Gastroesophageal sphincter (tissue), 3 donors: ENCODE measurements around the gene KRT3.

Source experiments
- POLR2AphosphoS5 ChIP-seq: sonication (generic); formaldehyde crosslinking; IDR thresholded peaks from one replicate; pipeline ENCODE4 v1.6.1; 2017; ENCODE audit warnings: antibody characterized with exemption
- TF ChIP-seq, protein P1 (sequence below), 4 experiments: fragments of 200-600 bp in 2 of 4; fragments of 450-650 bp in 2 of 4; sonication (generic) in 1 of 4; IDR thresholded peaks; one replicate each; pipeline ENCODE4 v1.5.1; 2017 to 2019; ENCODE audit warnings: antibody characterized with exemption in 4 of 4, mild to moderate bottlenecking in 2 of 4, moderate library complexity in 2 of 4

DNA sequence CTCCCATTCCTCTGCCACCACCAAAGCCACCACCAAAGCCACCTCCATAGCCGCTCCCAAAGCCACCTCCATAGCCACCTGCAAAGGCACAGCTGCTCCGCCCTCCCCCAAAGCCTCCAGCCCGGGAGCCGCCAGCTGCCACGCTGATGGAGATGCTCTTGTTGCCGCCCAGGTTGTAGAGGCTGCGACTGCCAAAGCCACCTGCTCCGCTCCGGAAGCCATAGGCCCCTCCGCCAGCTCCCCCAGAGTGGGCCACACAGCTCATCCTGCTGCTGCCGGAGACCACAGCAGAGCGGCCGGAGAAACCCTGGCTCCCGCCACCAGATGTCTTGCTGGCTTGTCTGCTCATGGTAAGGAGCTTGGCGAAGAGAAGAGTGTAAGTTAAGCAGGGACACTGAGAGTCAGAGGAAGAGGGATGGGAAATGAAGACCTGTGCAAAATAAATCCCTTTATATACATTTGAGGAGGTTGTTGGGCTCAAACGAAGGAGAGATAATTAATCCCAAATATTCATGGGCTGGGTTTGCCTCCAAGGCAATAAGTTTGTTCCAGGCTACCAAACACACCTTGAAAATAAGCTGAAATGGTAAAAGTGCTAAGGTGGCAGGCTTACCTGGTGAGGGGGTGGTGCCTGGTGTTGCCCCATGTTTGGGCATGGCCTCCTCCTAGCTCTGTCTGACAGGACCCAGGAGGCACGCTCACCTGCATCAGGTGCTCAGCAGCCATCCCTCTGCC is at the start of gene KRT3:
- TF ChIP-seq POLR2AphosphoS5: no peak
- TF ChIP-seq, protein P1, sequence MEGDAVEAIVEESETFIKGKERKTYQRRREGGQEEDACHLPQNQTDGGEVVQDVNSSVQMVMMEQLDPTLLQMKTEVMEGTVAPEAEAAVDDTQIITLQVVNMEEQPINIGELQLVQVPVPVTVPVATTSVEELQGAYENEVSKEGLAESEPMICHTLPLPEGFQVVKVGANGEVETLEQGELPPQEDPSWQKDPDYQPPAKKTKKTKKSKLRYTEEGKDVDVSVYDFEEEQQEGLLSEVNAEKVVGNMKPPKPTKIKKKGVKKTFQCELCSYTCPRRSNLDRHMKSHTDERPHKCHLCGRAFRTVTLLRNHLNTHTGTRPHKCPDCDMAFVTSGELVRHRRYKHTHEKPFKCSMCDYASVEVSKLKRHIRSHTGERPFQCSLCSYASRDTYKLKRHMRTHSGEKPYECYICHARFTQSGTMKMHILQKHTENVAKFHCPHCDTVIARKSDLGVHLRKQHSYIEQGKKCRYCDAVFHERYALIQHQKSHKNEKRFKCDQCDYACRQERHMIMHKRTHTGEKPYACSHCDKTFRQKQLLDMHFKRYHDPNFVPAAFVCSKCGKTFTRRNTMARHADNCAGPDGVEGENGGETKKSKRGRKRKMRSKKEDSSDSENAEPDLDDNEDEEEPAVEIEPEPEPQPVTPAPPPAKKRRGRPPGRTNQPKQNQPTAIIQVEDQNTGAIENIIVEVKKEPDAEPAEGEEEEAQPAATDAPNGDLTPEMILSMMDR (IDR thresholded peaks at IDR 0.05): no peak
